Stimulated activated CD4-positive, alpha-beta T cell treated with anti-CD3 and anti-CD28 coated beads, Interleukin-1b, Interleukin-23, amount 100 ng/mL, for 4 hours (primary cell): ENCODE measurements around the gene RNU6-1.

Experiments used
- DNase-seq, 2 donors: peaks; one replicate each; pipeline ENCODE4 v3.0.0-alpha.2; 2020; ENCODE audit warnings: low read depth in 2 of 2

The RNU6-1 gene

DNA sequence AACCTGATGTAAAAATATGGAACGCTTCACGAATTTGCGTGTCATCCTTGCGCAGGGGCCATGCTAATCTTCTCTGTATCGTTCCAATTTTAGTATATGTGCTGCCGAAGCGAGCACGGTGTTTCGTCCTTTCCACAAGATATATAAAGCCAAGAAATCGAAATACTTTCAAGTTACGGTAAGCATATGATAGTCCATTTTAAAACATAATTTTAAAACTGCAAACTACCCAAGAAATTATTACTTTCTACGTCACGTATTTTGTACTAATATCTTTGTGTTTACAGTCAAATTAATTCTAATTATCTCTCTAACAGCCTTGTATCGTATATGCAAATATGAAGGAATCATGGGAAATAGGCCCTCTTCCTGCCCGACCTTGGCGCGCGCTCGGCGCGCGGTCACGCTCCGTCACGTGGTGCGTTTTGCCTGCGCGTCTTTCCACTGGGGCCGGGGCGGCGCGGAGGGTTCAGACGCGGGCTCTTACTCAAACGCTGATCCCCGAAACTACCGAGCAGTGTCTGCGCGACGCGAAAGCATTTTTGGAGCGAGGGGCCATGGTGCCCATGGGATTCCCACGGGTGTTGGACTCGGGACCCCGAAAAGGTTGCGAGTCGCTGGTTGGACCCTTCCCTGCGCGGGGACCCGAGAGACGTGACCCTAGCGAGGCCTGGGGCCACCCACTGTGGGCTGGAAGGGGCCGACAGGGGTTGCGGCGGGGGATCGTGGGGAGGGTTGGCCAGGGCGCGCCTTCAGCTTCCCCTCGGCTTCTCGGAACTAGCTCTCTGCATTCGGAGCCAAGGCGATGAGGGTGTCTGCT is at the start of gene RNU6-1:
Gene RNU6-1, minus strand, starts transcription at position 117 of the 820 bp plus-strand sequence.
- DNase-seq: peak; percentile 92 to 93

DNA sequence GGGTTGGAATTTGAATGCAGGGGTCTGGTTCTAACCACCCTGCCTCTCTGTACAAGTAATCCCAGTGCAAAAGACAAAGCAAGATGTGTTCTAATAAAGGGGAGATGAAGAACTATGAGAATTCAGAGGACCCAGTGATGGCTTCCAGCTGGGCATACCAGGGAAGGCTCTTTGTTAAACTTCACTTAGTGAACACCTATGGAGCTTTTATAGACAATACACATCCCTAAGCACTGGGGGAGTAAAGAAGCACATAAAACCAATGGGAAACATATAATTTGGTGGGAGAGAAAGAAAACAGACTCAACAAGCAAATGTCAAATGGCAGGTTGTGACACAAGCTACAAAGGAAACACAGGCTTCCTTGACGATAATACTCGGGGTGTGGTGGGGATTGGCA is 47.9 kb upstream of the RNU6-1 start:
- no peak for DNase-seq

DNA sequence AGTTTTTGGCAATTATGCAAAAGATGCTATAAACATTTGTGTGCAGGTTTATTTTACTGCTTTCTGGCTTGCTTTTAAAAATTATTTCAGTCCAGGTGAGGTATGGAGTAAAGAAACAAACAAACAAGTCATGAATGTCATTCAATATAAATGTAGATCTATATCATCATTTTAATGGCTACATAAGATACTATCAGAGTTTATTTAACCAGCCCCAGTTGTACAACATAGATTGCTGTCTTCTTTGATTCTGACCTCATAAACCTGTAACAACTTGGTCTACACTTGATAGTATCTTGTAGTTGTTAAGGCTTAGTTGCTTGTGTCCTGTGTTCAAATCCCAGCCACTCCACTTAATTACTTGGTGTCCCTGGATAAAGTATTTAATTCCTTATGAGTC is 46.0 kb upstream of the RNU6-1 start:
- DNase-seq: no peak

DNA sequence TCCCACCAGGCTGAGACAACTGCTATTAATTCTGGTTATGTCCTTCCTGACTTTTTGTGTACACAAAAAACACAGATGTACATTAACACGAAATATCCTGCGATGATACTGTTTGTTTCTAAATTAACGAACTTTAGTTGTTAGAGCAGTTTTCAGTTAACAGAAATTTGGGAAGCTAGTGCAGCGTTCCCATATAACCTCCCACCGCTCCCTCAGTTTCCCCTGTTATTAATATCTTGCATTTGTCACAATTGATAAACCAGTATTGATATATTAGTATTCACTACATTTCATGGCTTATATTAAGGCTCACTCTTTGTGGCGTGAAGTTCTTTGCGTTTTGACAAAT is 45.3 kb upstream of the RNU6-1 start:
- no peak for DNase-seq

DNA sequence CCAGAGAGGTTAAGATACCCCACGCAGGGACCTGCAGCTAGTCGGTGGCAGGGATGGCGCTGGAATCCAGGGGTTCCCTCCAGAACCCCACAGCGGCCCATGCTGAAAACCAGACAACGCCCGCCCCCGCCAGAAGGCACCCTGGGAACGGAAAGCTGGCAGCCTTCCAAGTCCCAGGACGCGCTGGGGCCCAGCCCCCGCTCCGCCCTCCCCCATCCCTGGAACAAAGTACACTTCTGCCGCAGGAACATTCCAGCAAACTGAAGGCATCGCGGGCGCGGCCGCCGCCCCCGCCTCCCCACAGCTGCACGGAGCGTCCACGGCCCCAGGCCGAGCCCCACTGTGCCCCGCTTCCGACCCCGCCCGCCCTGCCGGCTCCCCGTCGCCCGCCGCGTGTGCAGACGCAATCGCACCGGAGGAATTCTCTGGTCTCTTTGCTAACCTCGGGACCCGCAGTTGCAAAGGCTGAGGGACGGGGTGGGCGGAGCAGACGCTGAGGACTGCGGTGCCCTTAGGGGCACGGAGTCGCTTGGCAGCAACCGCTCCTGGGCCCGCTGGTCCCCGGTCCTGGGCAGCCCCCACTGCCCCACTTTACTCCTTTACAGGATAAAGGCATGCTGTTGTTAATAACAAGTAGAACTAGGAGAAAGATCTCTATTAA is 44.8 kb upstream of the RNU6-1 start:
- DNase-seq: peak; percentile 47 to 59

DNA sequence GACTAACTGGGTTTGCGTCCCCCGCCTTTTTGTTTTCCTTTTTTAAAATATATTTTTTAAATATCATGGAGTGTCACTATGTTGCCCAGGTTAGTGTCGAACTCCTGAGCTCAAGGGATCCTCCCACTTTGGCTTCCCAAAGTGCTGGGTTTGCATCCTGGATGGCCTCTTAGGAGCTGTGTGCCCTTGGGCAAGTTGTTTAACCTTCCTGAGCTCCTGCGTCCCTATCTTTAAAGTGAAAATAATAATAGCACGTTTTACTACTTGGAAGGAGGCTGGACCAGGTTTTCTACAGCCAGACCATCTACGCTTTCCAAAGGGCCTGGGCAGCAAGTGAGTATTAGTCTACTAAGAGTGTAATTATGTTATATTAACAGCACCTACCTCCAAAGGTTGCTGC is 44.2 kb upstream of the RNU6-1 start:
- no peak for DNase-seq

DNA sequence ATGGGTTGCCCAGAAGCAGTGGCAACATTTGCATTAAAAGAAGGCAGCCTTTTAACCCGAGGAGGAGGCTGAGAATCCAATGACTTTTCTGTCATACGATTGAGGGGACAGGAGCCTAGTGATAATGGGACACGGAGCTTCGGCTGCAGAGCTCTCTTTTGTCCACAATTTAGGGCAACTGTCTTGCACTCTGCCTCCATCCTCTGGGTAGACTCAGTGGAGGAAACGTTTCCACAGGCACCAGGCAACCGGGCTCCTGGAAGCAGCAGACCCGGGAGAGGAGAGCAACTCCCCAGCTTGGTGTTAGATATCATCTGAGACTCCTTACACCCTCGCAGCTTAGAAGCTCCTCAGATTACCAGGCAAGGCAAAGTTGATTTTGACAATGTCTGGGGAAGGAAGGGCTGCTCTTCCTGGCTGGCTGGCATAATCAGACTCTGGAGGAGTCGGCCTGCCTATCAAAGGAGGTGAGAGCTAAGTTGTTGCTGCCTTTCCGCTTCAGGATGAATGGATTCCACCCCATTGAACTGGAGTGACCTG is 43.5 kb upstream of the RNU6-1 start:
- no peak for DNase-seq

DNA sequence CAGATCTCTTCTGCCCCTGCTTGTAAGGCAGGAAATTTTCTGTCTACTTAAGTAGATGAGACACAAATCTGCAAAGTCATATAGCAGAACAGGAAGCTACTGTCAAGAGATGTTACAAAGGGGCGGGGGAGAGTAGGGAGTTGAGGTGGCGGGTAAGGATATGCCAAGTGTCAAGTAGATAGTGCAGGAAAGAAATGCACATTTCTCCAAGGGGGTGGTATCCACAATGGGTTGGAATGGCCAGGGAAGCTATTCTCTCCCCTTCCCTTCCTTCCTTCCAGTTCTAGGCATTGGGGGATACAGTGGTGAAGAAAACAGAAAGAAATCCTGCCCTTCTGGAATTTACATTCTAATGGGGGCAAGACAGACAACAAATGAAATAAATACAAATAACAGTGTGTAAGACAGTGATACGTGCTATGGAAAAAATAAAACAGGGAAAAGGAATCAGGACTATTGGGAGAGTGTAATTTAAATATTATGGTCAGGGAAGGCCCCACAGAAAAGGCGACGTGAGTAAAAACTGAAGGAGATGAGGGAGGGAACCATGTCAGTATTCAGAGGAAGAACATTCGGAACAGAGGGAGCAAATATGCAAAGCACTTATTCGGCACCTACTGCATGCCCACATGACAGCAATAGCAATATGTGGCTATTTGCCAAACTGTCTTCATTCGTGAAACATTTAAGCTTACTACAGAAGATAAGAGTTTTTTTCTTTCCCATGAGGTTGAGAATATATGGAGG is 42.8 kb upstream of the RNU6-1 start:
- no peak for DNase-seq

DNA sequence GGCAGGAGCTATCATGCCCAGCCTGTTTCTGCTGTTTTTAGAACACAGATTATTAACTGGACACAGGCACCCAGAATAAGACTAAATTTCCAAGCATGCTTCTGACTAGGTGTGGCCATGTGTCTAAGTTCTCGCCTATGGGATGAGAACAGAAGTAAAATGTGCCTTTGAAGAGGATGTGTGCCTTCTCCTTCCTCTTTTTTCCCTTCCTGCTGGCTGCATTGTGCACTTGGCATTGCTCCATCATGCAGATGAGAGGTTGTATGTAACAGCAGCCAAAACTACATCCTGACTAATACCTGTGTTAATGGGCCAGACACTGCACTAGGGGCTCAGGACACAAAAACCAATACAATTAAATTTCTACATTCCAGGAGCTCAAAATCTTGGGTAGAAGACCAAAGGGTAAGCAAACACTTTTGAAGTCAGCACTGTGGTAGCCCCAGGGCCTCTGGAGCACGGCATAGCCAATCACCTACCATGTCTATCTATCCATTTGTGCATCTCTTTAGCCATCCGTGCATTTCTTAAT is 40.9 kb upstream of the RNU6-1 start:
- no peak for DNase-seq

DNA sequence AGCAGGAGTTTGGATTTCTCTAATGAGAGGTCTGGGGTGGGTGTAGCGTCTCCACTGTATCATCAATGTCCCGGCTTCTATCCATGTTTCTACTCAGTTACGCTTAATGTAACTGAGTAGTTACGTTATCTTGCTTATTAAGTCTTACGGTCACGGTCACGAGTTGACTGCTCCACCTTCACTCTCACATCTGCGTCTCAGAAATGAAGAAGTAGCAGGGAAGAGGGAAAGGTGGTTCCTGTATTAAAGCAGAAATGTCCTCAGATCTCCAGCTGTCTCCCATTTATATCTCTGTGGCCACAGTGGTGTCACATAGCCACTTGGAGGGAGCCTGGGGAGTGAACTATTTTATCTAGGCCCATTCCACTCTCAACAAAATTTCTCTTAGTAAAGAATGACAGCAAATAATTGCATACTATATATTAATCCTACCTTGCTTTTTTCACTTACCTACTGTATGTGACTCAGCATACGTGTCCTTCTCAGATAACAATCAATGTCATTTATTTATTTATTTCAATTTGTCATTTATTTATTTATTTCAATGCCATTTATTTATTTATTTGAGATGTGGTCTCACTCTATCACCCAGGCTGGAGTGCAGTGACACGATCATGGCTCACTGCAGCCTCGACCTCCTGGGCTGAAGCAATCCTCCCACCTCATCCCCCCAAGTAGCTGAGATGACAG is 39.7 kb upstream of the RNU6-1 start:
- no peak for DNase-seq

DNA sequence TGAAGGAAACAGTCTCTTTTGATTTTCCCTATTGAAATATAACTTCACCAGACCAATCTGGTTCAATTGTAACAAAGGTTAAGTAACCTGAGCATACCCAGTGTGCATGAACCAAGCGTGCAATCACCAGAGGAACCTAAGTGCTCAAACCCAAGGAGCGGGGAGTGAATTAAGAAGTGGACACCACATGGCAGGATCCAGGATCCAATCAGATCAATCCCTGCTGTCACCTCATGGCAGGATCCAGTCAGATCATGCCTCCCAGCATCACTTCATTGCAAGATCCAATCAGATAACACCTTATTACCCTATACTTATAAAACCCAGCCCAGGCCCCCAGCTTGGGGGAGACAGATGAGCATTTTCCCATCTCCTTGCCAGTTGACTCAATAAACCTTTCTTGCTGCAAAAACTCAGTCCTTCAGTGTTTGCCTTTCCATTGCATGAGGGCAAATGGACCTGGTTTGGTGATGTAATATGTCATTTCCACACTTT is 38.9 kb upstream of the RNU6-1 start:
- DNase-seq: no peak

DNA sequence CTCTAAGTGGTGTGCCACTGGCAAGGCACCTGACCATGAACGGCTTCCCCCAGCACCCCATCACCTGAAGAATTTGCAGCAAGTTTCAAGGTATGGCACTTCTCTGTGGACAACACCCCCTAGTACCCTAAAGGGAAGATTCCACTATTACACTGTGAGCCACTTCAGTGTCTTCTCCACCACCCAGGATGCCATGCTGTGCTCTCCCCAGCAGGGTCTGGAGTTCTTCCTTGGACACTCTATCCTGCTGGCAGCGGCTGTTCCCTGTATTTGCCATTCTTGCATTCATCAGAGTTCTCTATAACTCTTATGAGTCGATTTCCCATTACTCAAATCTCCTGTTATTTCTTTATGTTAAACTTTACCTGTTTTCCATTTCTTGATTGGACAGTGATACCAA is 33.9 kb upstream of the RNU6-1 start:
- no peak for DNase-seq

DNA sequence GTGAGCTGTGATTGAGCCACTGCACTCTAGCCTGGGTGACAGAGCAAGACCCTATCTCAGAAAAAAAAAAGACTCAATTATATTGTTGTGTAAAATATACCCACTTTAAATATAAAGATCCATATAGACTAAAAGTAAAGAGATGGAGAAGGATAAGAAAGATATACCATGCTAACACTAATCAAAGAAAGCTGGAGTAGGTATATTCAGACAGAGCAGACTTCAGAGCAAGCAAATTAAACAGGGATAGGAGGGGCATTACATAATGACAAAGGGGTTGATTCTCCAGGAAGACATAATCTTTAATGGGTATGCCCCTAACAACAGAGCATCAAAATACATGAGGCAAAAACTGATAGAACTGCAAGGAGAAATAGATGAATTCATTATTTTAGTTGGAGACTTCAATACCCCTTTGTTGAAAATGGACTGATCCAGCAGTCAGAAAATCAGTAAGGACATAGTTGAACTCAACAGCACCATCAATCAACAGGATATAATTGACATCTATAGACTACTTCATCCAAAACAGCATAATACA is 31.1 kb upstream of the RNU6-1 start:
- no peak for DNase-seq

DNA sequence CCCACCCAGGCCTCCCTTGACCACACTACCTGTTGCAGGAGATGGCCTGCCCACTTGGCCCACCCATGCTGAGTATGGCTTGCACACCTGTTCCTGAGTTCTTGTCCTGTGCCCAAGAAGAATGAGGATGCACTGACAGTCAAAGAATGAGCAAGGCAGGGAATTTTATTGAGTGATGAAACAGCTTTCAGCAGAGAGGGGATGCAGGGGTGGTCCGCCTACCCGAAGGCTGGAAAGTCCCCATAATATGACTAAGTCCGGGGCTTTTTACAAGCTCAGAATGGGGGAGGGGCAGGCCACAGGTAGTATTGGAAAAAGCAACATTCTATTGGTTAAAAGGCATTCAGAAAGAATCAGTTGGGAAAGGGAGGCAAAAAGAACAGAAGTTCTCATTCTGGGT is 29.9 kb upstream of the RNU6-1 start:
- no peak for DNase-seq

DNA sequence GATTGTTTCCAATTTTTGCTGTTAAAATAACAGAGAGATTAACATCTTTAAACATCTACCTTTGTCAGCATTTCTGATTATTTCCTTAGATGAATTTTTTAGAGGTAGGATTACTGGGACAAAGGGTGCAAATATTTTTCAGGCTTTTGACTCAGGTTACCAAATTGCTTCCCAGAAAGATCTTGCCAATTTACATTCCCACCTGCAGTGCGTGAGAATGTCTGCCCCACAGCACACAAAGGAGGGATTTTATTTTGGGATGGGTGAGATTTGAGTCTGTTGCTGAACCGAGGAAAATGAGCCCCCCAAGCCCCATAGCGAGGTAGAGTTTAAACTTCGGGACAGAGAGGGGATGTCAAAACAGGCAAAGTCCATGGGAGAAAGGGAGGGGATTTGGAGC is 25.9 kb upstream of the RNU6-1 start:
- no peak for DNase-seq

DNA sequence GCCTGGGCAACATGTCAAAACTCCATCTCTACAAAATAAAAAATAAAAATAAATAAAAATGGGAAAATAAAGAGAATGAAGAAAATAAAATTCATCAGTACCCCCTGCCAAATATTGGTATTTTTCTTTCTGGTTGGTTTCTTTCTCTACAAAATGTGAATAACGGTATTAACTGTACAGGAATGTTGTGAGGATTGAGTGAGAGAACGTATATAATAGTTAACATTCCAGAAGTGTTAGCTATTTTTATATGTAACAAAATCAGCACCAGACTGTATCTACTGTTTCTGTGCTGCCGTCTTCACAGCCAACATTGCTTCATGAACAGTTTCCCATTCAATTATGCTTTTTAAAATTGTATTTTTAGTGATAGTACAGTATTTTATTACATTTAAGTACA is 25.5 kb upstream of the RNU6-1 start:
- no peak for DNase-seq

DNA sequence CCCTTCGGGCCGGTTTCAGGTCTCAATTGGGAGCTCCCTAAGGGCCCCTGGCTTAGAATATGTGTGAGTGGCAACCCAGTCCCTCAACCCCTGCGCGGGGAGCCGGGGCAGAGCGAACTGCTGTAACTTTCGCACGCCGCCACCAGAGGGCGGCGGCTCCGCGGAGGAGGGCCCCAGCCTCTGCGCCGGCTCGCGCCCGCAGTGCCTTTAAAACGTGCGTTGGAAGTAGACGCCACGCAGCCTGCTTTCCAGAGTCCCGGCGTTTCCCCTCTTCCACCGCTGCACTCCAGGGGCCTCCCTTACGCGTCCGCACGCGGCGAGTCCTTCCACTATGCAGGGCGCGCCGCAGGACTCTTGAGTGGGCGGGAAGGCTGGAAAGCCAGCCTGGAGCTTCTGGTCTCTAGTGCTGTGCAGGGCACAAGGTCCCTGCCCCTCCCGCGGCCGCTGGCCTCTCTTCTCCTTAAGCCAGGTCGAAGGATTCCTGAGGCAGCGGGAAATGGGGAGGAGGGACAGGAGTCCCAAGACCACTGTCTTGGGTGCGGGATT is 23.7 kb upstream of the RNU6-1 start:
- peak; percentile 61 to 69 for DNase-seq

DNA sequence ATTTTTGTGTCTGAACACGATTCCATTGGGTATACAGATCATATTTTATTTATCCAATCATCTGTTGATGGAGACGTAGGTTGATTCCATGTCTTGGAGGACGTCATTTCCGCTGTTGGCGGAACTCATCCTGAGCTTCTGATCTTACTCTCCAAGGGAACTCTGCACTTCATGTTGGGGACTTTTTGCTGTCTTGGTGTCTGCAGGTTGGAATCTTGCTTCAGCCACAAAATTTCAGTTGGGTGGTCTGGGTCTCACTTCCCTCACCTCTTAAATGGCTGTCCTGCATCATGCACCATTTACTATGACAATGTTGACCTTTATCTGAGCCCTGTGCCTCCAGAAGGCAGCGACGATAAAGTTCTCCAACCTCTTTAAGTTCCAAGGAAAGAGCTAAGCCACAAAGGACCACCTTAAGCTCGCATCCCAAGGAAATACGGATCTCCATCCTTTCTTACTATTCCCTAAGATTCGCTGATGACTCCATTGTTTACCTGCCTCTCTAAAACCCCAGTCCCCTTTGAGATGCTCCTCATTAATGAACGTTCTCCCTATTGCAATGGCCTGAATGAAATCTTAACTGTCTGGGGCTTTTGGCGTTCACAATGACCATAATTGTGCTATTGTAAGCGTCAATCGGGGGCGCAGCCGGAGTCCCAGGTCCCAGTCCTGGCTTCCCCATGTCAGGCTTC is 23.1 kb upstream of the RNU6-1 start:
- DNase-seq: no peak

DNA sequence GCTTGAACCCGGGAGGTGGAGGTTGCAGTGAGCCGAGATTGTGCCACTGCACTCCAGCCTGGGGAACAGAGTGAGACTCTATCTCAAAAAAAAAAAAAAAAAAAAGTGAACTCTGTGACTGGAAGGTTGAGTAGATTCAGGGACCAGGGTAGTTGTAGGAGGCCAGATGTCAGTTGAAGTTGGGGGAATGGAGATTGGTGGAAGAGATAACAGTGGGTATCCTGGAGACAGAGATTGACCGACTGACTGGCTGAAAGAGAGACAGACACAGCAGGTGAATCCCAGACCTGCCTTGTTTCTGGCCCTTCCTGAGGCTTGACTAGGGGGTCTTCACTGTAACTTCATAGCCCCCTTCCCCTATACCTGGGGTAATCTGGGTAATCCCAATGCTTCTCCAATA is 22.1 kb upstream of the RNU6-1 start:
- DNase-seq: no peak

DNA sequence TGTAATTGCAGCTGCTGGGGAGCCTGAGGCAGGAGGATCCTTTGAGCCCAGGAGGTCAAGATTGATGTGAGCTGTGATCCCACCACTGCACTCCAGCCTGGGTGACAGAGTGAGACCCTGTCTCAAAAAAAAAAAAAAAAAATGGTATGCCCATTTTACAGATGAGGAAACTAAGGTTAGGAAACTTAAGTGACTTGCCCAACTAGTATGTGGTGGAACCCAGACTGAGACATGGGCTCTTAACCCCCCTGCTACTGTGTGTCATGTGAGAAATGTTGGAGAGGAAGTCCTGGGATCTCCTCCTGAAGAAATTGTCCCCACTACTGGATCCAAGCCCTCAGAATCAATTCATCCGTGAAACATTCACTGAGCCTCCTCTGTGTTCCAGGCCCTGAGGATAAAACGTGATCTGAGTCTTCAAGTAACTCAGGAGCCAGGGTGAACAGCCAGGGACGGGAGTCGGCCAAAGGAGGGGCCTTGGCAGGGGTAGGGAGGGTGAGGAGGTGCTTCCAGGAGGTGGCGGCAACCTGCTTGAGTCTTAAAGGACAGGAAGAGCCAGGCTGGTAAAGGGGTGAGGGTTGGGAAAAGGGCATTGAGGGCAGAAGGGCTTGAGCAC is 19.6 kb upstream of the RNU6-1 start:
- no peak for DNase-seq
